HL-60/S4 treated with retinoic acid at 250 ng/mL for 4 days and 3 days (cell line): ENCODE data around the gene CPA1.

Source experiments
- in situ Hi-C: fragments of 300-500 bp; cut with MboI; formaldehyde crosslinking; loops from 2 replicates; pipeline ENCODE4 v1.7.0; 2022; ENCODE audit warnings: low sequenced_read_pairs

Gene CPA1

GRCh38 chr7:130393841-130394411 lies 13.6 kb downstream of the CPA1 start:
- in situ Hi-C loops: no loop called here

GRCh38 chr7:130394421-130395195 lies 14.3 kb downstream of the CPA1 start:
- in situ Hi-C loops: no loop called here

GRCh38 chr7:130395421-130395820 lies 15.1 kb downstream of the CPA1 start:
- in situ Hi-C loops: no loop called here

GRCh38 chr7:130396109-130396508 lies 15.8 kb downstream of the CPA1 start:
- in situ Hi-C loops: no loop called here

GRCh38 chr7:130397051-130397757 lies 16.9 kb downstream of the CPA1 start:
- in situ Hi-C loops: no loop called here

- in situ Hi-C loops: no loop called here
These were observed 17.4 kb downstream of the CPA1 start for GRCh38 chr7:130397758-130398073.

- in situ Hi-C loops: no loop called here
These were observed 18.3 kb downstream of the CPA1 start for GRCh38 chr7:130398526-130399090.

GRCh38 chr7:130400120-130400572 lies 19.9 kb downstream of the CPA1 start:
- in situ Hi-C loops: no loop called here

- in situ Hi-C loops: no loop called here
These were observed 20.8 kb downstream of the CPA1 start for GRCh38 chr7:130401101-130401500.

GRCh38 chr7:130401578-130401977 lies 21.3 kb downstream of the CPA1 start:
- in situ Hi-C loops: no loop called here

GRCh38 chr7:130405003-130405402 lies 24.7 kb downstream of the CPA1 start:
- in situ Hi-C loops: no loop called here

GRCh38 chr7:130409067-130409711 lies 28.9 kb downstream of the CPA1 start:
- in situ Hi-C loops: no loop called here

GRCh38 chr7:130409712-130410072 lies 29.4 kb downstream of the CPA1 start:
- in situ Hi-C loops: no loop called here

- in situ Hi-C loops: no loop called here
These were observed 30.7 kb downstream of the CPA1 start for GRCh38 chr7:130410868-130411541.

GRCh38 chr7:130413201-130413600 lies 32.9 kb downstream of the CPA1 start:
- in situ Hi-C loops: no loop called here

GRCh38 chr7:130415006-130415405 lies 34.7 kb downstream of the CPA1 start:
- in situ Hi-C loops: no loop called here

GRCh38 chr7:130417213-130417612 lies 36.9 kb downstream of the CPA1 start:
- in situ Hi-C loops: no loop called here

- in situ Hi-C loops: no loop called here
These were observed 38.0 kb downstream of the CPA1 start for GRCh38 chr7:130418306-130418705.

- in situ Hi-C loops: no loop called here
These were observed 39.4 kb downstream of the CPA1 start for GRCh38 chr7:130419658-130420057.

GRCh38 chr7:130420943-130421578 lies 40.8 kb downstream of the CPA1 start:
- in situ Hi-C loops: no loop called here
